ENCODE measurements around the gene SBNO1. TPM values are rescaled to one million over a fixed set of nuclear protein-coding genes. Genes with fewer than 3 reads are reported as not detected.
"Not testable (repeated sequence)": the region's sequence is repeated elsewhere in the genome, so short reads cannot be mapped to it uniquely, and the experiment has no call there.

Gene SBNO1
- total RNA-seq, 1 experiment from 2014 or later, result 23.3 TPM

DNA sequence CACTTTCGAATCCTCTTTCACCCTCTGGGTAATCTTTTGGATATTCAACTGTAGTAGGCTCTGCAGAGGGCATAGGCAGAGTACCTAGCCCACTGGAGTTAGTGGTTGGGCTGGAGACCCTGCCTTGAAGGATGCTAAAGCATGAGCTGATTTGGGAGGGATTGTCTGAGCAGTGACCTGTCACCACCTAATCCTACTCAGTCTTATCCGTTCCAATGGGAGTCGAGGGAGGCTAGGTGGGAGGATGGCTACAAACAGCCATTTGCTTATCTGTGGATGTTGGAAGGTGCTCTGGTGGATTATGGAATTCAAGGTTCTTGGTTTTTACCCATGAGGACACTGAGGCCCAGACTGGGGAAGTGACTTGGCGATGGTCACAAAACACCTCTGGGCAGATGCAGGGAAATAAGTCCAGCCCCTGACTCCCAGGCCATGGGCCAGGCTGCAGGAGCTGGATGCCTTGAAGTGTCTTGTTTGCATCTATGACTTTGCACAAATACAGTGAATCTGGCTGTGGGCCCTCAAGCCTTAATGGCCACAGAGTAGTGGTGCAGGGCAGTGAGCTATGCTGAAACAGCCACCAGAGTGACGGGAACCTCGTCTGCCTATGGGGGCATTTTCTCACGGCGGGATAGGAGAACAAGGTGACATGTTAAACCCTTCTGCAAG, 23.0 kb upstream of the SBNO1 start:
- Histone ChIP-seq H3K36me3 (ENCODE audit: low read depth, low read length) (peaks cover 20% of the 10 kb centered on the region; the same call in 1 of the 2 replicates), H3K27ac (ENCODE audit: low read length) (peak overlapping the region; percentile 41; the same call in 1 of the 2 replicates), H3K4me3 (ENCODE audit: low read length) (peak overlapping the region; percentile 83), H3K9me3 (ENCODE audit: low read length) (no peaks in the 10 kb centered on the region), H3K9ac (ENCODE audit: low read length) (0 out of 2 replicates have a peak overlapping the region, but pooled peaks have one; percentile 34), H2AFZ (ENCODE audit: low read length) (peak overlapping the region; percentile 90; the same call in 1 of the 2 replicates), H3K9me2 (replicated peaks; ENCODE audit: low read length) (no peaks in the 10 kb centered on the region), H3K4me1 (ENCODE audit: insufficient read depth, low read length) (peaks cover 27% of the 10 kb centered on the region), H3F3A (ENCODE audit: low read length, unreplicated experiment) (no peaks in the 10 kb centered on the region), H4K20me1 (ENCODE audit: low read length) (no peaks in the 10 kb centered on the region), H3K4me2 (ENCODE audit: low read length) (peak overlapping the region; percentile 96), H3K79me2 (ENCODE audit: low read length) (peaks cover 73% of the 10 kb centered on the region), H3K27me3 (ENCODE audit: low read length) (no peaks in the 10 kb centered on the region)
- ChIA-PET POLR2A (ENCODE audit: unreplicated experiment) (no interaction called here), CTCF (no interaction called here)
- DNase-seq (no peak), ATAC-seq (no peak)
- TF ChIP-seq, protein P1, sequence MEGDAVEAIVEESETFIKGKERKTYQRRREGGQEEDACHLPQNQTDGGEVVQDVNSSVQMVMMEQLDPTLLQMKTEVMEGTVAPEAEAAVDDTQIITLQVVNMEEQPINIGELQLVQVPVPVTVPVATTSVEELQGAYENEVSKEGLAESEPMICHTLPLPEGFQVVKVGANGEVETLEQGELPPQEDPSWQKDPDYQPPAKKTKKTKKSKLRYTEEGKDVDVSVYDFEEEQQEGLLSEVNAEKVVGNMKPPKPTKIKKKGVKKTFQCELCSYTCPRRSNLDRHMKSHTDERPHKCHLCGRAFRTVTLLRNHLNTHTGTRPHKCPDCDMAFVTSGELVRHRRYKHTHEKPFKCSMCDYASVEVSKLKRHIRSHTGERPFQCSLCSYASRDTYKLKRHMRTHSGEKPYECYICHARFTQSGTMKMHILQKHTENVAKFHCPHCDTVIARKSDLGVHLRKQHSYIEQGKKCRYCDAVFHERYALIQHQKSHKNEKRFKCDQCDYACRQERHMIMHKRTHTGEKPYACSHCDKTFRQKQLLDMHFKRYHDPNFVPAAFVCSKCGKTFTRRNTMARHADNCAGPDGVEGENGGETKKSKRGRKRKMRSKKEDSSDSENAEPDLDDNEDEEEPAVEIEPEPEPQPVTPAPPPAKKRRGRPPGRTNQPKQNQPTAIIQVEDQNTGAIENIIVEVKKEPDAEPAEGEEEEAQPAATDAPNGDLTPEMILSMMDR (conservative IDR thresholded peaks at IDR 0.05; ENCODE audit: low read depth, low read length), result no peak
- TF ChIP-seq EZH2 (IDR thresholded peaks at IDR 0.05; ENCODE audit: low read length, unreplicated experiment) (no peak), EZH2phosphoT487 (IDR thresholded peaks at IDR 0.05; ENCODE audit: borderline replicate concordance, low read length) (no peak)
- intact Hi-C loops (cut with micrococcal nuclease), result no loop called here
- BruUV-seq (replicated peaks), result no TSS peak

DNA sequence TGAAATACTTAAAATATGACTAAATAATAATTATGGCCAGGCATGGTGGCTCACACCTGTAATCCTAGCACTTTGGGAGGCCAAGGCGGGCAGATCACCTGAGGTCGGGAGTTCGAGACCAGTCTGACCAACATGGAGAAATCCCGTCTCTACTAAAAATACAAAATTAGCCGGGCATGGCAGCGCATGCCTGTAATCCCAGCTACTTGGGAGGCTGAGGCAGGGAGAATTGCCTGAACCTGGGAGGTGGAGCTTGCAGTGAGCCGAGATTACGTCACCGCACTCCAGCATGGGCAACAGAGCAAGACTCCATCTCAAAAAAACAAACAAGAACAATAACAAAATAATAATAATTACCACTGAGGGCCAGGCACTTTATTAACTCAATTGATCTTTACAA, 20.9 kb upstream of the SBNO1 start:
- H3F3A ChIP-seq (ENCODE audit: low read length, unreplicated experiment); H3K9me2 ChIP-seq (replicated peaks; ENCODE audit: low read length); BruUV-seq (replicated peaks); H4K20me1 ChIP-seq (ENCODE audit: low read length); H3K27ac ChIP-seq (ENCODE audit: low read length); H3K27me3 ChIP-seq (ENCODE audit: low read length); H3K9ac ChIP-seq (ENCODE audit: low read length); H3K4me3 ChIP-seq (ENCODE audit: low read length); ATAC-seq; CTCF ChIA-PET; H2AFZ ChIP-seq (ENCODE audit: low read length); intact Hi-C loops (cut with micrococcal nuclease); H3K36me3 ChIP-seq (ENCODE audit: low read depth, low read length); DNase-seq; POLR2A ChIA-PET (ENCODE audit: unreplicated experiment); H3K9me3 ChIP-seq (ENCODE audit: low read length): not testable (repeated sequence)
- H3K4me1 ChIP-seq (ENCODE audit: insufficient read depth, low read length), result peaks cover 26% of the 10 kb centered on the region
- peaks cover 52% of the 10 kb centered on the region for H3K79me2 ChIP-seq (ENCODE audit: low read length)
- H3K4me2 ChIP-seq (ENCODE audit: low read length), result peak overlapping the region; percentile 97

DNA sequence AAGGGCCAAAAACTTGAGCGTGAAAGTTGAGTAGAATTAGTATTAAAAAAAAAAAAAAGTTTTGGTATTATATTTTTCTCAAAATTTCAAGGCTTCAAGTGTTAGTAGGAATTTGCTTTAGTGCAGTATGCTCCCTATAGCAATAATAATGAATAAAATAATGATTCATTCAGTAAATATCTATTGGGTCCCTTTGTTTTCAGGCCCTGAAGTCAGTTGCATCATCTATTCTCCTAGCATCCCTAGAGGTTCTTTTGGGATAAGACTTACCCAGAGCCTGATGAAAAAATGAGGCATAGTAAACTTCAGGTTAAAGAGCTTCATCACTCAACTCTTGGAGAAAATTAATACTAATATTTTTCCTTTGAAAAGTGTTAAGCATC, 20.3 kb upstream of the SBNO1 start:
- H3K9ac ChIP-seq (ENCODE audit: low read length), result peak overlapping the region; percentile 62; the same call in 1 of the 2 replicates
- peaks cover 46% of the 10 kb centered on the region for H3K79me2 ChIP-seq (ENCODE audit: low read length)
- no peaks in the 10 kb centered on the region for H3K27me3 ChIP-seq (ENCODE audit: low read length)
- H3K4me2 ChIP-seq (ENCODE audit: low read length), result peak overlapping the region; percentile 97
- H3K9me3 ChIP-seq (ENCODE audit: low read length), result no peaks in the 10 kb centered on the region
- peak overlapping the region; percentile 91; the same call in 1 of the 2 replicates for H2AFZ ChIP-seq (ENCODE audit: low read length)
- peaks cover 20% of the 10 kb centered on the region for H3K4me1 ChIP-seq (ENCODE audit: insufficient read depth, low read length)
- no peak for ATAC-seq
- BruUV-seq (replicated peaks), result no TSS peak
- TF ChIP-seq EZH2phosphoT487 (IDR thresholded peaks at IDR 0.05; ENCODE audit: borderline replicate concordance, low read length) (no peak), EZH2 (IDR thresholded peaks at IDR 0.05; ENCODE audit: low read length, unreplicated experiment) (no peak)
- TF ChIP-seq, protein P1 (conservative IDR thresholded peaks at IDR 0.05; ENCODE audit: low read depth, low read length), result no peak
- intact Hi-C loops (cut with micrococcal nuclease), result loop anchor here (5.0 kb wide), 1 partner anchor 197 kb away; the partner anchor contains the start of gene TMED2
- DNase-seq, result peak; percentile 68
- POLR2A ChIA-PET (ENCODE audit: unreplicated experiment), result no interaction called here
- no peaks in the 10 kb centered on the region for H4K20me1 ChIP-seq (ENCODE audit: low read length)
- H3F3A ChIP-seq (ENCODE audit: low read length, unreplicated experiment), result no peaks in the 10 kb centered on the region
- no peak overlapping the region for H3K27ac ChIP-seq (ENCODE audit: low read length)
- CTCF ChIA-PET, result no interaction called here
- no peaks in the 10 kb centered on the region for H3K36me3 ChIP-seq (ENCODE audit: low read depth, low read length)
- peak overlapping the region; percentile 93 for H3K4me3 ChIP-seq (ENCODE audit: low read length)
- H3K9me2 ChIP-seq (replicated peaks; ENCODE audit: low read length), result no peaks in the 10 kb centered on the region
